Measurements from ENCODE around the gene QDPR.

DNA sequence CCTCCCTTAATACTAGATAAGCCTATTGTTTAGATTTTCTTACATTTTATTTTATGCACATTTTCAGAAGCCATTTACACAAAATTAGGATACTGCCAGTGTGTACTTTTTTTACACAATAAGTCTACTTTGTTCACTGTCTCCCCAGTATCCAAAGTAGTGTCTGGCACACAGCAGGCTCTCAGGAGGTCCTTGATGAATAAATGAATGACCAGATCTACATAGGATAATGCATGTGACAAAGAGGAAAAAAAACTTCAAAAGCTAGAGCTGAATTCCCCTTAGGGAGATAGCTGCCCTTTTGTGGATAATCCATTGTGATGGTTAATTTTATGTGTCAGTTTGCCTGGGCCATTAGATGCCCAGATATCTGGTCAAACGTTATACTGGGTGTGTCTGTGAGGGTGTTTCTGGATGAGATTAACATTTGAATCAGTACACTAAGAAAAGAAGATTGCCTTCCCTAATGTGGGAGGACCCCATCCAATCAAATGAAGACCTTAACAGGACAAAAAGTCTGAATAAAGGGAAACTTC, 61.6 kb downstream of the QDPR start:
- TF ChIP-seq, protein P1, sequence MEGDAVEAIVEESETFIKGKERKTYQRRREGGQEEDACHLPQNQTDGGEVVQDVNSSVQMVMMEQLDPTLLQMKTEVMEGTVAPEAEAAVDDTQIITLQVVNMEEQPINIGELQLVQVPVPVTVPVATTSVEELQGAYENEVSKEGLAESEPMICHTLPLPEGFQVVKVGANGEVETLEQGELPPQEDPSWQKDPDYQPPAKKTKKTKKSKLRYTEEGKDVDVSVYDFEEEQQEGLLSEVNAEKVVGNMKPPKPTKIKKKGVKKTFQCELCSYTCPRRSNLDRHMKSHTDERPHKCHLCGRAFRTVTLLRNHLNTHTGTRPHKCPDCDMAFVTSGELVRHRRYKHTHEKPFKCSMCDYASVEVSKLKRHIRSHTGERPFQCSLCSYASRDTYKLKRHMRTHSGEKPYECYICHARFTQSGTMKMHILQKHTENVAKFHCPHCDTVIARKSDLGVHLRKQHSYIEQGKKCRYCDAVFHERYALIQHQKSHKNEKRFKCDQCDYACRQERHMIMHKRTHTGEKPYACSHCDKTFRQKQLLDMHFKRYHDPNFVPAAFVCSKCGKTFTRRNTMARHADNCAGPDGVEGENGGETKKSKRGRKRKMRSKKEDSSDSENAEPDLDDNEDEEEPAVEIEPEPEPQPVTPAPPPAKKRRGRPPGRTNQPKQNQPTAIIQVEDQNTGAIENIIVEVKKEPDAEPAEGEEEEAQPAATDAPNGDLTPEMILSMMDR (IDR thresholded peaks at IDR 0.05) = no peak
- no peak for TF ChIP-seq POLR2A (IDR thresholded peaks at IDR 0.05)
